Upper lobe of left lung (tissue), 4 donors: Measurements from ENCODE around the gene PLCG2.

Experiments
- EP300 ChIP-seq, 4 donors: sonication (generic); formaldehyde crosslinking; IDR thresholded peaks; one replicate each; pipeline ENCODE4 v1.5.1; 2017; ENCODE audit warnings: antibody characterized with exemption in 4 of 4, control low read depth in 2 of 4
- POLR2A ChIP-seq, 4 donors: fragments of 450-650 bp; IDR thresholded peaks; one replicate each; pipeline ENCODE4 v1.5.1; 2016 to 2017; ENCODE audit warnings: antibody characterized with exemption in 4 of 4, mild to moderate bottlenecking in 2 of 4
- POLR2AphosphoS5 ChIP-seq, 2 donors: sonication (generic); formaldehyde crosslinking; IDR thresholded peaks; one replicate each; pipeline ENCODE4 v1.5.1; 2017; ENCODE audit warnings: antibody characterized with exemption in 2 of 2
- TF ChIP-seq, protein P1 (sequence below), 6 experiments: fragments of 450-650 bp in 4 of 6; fragments of 200-600 bp in 2 of 6; sonication (generic) in 2 of 6; IDR thresholded peaks; one replicate each; pipeline ENCODE4 v1.5.1; 2016 to 2019; ENCODE audit warnings: antibody characterized with exemption in 6 of 6

GRCh38 chr16:81818905-81819304 lies 39.8 kb downstream of the PLCG2 start:
- TF ChIP-seq, protein P1, sequence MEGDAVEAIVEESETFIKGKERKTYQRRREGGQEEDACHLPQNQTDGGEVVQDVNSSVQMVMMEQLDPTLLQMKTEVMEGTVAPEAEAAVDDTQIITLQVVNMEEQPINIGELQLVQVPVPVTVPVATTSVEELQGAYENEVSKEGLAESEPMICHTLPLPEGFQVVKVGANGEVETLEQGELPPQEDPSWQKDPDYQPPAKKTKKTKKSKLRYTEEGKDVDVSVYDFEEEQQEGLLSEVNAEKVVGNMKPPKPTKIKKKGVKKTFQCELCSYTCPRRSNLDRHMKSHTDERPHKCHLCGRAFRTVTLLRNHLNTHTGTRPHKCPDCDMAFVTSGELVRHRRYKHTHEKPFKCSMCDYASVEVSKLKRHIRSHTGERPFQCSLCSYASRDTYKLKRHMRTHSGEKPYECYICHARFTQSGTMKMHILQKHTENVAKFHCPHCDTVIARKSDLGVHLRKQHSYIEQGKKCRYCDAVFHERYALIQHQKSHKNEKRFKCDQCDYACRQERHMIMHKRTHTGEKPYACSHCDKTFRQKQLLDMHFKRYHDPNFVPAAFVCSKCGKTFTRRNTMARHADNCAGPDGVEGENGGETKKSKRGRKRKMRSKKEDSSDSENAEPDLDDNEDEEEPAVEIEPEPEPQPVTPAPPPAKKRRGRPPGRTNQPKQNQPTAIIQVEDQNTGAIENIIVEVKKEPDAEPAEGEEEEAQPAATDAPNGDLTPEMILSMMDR (IDR thresholded peaks at IDR 0.05) = no peak
- TF ChIP-seq POLR2A (IDR thresholded peaks at IDR 0.05) (no peak), POLR2AphosphoS5 (IDR thresholded peaks at IDR 0.05) (no peak), EP300 (IDR thresholded peaks at IDR 0.05) (no peak)
